A204.1 (cell line): ENCODE data around the gene PRDX1.
"Not testable (repeated sequence)": the region's sequence is repeated elsewhere in the genome, so short reads cannot be mapped to it uniquely, and the experiment has no call there.

Experiments
- FAIRE-seq: peaks from 2 replicates; lab custom pipeline; 2012; peaks lifted over from hg19 to GRCh38; lab: Jason Lieb, UNC

The PRDX1 gene

DNA sequence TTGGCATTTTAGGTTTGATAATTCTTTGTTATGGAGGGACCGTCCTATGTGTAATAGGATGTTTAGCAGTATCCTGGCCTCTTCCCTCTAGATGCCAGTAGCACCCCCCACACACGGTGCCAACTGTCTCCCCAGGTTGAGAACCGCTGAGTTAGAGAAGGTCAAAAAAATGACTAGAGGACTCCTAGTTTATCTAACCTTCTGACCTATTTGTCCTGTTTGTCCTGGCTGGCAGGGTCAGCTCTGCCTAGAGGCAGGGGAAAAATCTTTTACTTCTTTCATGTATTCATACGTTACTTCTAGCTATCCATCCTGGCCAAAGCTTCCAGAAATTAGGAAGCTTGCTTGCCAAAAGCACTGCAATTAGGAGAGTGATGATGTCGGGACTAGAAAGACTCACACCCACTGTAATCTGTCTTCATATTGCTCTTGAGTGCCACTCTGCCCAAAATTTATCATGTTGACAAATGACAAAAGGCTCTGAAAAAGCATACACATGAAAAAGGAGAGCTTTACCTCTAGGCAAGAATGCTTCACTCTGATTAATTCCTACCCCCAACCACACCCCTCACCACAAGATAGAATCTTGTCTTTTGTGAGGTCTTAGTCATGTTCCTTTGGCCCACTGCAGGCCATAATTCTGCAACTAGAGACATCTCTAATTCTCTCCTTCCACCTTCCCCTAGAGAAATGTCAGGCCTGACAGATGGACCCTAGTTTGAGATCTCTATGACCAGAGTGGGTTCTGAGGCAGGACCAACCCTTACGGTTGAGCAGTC is 14.5 kb upstream of the PRDX1 start:
- FAIRE-seq: no peak

DNA sequence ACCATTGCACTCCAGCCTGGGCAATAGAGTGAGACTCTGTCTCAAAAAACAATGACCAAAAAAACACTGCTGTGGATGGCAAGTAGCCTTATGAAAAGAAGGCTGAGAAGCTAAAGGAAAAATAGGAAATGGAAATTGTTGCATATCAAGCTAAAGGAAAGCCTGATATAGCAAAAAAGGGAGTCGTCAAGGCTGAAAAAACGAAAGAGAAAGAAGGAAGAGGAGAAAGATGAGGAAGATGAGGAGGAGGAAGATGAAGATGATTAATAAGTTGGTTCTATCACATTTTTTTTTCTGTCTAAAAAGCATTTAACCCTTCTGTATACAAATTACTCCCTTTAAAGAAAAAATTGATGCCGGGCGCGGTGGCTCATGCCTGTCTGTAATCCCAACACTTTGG is 10.2 kb upstream of the PRDX1 start:
- FAIRE-seq: no peak

DNA sequence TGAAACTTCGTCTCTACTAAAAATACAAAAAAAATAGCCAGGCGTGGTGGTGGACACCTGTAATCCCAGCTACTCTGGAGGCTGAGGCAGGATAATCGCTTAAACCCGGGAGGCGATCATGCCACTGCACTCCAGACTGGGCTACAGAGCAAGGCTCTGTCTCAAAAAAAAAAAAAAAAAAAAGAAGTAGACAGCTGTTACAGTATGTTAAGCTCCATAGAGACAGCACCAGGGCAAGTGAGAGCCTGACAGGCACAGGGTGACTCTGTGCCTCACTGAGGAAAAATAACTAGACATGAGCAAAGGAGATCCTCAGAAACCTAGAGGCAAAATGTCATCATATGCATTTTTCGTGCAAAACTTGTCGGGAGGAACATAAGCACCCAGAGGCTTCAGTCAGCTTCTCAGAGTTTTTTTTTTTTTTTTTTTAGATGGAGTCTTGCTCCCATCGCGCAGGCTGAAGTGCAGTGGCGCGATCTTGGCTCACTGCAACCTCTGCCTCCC is 9.0 kb upstream of the PRDX1 start:
- no peak for FAIRE-seq

GRCh38 chr1:45526135-45526644 is 4.5 kb upstream of the PRDX1 start:
- no peak for FAIRE-seq

DNA sequence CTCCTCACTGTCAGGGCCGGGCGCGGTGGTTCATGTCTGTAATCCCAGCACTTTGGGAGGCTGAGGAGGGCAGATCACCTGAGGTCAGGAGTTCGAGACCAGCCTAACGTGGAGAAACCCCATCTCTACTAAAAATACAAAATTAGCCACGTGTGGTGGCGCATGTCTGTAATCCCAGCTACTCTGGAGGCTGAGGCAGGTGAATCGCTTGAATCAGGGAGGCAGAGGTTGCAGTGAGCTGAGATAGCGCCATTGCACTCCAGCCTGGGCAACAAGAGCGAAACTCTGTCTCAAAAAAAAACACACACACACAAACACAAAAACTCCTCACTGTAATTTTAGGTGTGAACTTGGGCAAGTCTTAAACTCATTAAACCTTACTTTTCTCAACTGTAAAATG is 2.3 kb upstream of the PRDX1 start:
- FAIRE-seq: not testable (repeated sequence)

GRCh38 chr1:45523516-45523915 is 1.8 kb upstream of the PRDX1 start:
- not testable (repeated sequence) for FAIRE-seq

GRCh38 chr1:45522324-45523104 is 830 bp upstream of the PRDX1 start:
- FAIRE-seq: no peak

GRCh38 chr1:45519774-45520173 is 1.9 kb downstream of the PRDX1 start:
- not testable (repeated sequence) for FAIRE-seq

- no peak for FAIRE-seq
Measured at GRCh38 chr1:45518910-45519309, 2.8 kb downstream of the PRDX1 start.

- not testable (repeated sequence) for FAIRE-seq
Measured at GRCh38 chr1:45518366-45518765, 3.3 kb downstream of the PRDX1 start.

- no peak for FAIRE-seq
Measured at GRCh38 chr1:45516465-45516864, 5.2 kb downstream of the PRDX1 start.

- FAIRE-seq: no peak
Measured at GRCh38 chr1:45516036-45516435, 5.6 kb downstream of the PRDX1 start.

- not testable (repeated sequence) for FAIRE-seq
Measured at GRCh38 chr1:45513532-45514260, 8.0 kb downstream of the PRDX1 start.

DNA sequence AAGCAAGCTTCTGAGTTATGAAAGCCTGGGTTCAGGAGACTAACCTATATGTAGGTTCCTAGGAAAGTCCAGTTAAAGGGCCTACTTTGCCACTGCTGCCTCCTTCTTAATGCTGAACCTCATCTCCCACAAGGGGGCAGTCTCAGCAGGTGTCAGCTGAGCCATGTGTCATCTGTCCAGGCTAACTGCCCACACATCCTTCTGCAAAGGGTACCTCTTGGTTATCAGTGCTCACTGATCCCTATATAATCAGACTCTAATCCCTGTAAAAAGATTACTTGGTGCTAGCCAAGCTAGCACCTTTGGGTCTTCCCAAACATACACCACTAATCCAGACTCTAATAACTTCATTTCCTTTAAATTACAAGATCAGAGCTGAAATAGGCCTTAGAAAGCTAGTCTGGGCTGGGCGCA is 9.0 kb downstream of the PRDX1 start:
- FAIRE-seq: no peak

GRCh38 chr1:45510972-45511527 is 10.6 kb downstream of the PRDX1 start:
- FAIRE-seq: no peak

DNA sequence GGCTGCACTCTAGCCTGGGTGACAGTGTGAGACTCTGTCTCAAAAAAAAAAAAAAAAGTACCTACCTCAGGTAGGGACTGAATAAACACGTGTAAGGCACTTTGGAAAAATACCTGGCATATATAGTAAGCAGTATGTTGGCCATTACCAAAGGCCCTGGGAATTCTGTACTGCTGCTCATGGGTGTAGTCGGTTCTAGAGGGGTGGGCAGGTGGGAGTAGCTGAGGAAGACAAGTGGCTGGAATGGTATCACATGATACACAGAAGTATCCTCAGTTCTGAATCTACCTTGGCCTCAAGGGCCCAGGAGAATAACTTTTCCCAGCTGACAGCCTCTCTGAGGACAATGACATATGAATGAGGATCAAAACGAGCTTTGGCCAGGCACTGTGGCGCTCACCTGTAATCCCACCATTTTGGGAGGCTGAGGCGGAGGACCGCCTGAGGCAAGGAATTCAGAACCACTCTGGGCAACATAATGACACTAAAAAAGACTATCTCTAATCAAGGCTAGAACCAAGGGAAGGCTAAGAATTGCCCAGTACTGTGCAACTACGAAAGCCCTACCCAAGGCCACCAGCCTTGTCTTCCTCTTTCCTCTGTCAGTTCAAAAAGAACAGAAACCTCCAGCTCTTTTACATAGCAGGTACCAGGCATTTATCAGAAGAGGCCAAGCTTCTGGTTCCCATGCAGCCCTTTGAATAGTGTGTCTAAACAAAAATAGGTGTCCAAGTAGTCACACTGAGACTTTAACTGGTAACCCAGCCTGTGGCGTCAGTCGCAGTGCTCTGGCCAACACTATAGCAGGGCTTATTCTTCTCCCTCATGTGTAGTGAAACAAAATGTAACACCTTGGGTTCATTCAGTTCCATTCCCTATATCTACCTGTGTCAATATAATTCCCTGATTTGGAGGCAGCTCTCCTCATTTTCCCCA is 11.4 kb downstream of the PRDX1 start:
- no peak for FAIRE-seq

DNA sequence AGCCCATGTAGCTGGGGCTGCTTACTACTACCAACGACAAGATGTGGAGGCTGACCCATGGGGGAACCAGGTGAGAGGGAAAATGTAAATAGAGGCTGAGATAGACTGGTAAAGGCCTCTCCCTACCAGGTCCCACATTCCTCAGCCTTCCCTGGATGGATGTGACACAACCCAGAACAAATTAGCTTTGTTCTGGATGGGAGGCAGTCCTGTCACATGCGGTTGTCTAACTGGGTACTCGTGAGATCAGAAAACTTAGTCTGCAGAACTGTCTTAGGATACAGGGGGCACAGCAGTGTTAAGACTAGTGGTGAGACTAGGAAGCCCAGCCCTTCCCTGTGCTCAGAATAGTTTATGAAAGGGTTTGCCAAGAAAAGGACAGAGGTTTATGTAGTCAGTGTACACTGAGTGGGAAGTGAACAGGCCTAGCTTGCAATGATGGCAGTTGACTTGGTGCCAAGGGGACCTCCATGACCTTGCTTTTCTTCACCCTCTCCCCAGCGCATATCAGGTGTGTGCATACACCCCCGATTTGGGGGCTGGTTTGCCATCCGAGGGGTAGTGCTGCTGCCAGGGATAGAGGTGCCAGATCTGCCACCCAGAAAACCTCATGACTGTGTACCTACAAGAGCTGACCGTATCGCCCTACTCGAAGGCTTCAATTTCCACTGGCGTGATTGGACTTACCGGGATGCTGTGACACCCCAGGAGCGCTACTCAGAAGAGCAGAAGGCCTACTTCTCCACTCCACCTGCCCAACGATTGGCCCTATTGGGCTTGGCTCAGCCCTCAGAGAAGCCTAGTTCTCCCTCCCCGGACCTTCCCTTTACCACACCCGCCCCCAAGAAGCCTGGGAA is 13.2 kb downstream of the PRDX1 start:
- no peak for FAIRE-seq

GRCh38 chr1:45507893-45508292 is 13.8 kb downstream of the PRDX1 start:
- FAIRE-seq: no peak

GRCh38 chr1:45507195-45507594 is 14.5 kb downstream of the PRDX1 start:
- FAIRE-seq: no peak
